Stimulated activated CD4-positive, alpha-beta T cell treated with anti-CD3 and anti-CD28 coated beads, TNF-alpha, amount 100 ng/mL, for 48 hours (primary cell): ENCODE results near the gene ZNF514.

Experiments used
- DNase-seq, 3 donors: peaks; one replicate each; pipeline ENCODE4 v3.0.0-alpha.2; 2020; ENCODE audit warnings: low read depth in 3 of 3

The ZNF514 gene

DNA sequence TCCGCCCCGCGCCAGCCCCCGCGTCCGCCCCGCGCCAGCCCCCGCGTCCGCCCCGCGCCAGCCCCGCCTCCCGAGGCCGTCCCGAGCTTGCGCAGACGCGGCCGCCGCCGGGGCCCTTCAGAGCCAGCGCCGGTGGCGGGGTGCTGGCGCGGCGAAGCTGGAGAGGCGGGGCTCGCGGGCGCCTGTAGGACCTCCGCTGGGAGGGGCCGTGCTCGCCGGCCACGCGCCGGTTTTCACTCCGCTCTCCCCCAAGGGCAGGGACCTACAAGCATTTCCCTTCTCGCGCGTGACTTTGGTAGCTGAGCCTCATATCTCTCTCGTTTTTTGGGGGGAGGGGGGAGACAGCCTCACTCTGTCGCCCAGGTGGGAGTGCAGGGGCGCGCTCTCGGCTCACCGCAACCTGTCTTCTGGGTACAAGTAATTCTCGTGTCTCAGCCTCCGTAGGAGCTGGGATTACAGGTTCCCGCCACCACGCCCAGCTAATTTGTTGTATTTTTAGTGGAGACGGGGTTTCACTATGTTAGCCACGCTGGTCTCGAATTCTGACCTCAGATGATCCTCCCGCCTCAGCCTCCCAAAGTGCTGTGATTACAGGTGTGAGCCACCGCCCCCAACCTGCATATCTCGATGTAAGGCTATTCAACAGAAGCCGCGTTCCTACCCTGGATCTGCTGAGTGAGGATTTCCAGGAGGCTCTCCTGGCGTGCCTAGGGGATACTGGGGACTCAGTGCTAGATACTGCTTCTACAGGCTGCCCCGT is at the start of gene ZNF514:
Gene ZNF514, minus strand, starts transcription at position 159 of the 760 bp plus-strand sequence. CDS start 6,595 bp downstream, outside the sequence.
- DNase-seq, result peak; percentile 47 to 63 (median 48)

DNA sequence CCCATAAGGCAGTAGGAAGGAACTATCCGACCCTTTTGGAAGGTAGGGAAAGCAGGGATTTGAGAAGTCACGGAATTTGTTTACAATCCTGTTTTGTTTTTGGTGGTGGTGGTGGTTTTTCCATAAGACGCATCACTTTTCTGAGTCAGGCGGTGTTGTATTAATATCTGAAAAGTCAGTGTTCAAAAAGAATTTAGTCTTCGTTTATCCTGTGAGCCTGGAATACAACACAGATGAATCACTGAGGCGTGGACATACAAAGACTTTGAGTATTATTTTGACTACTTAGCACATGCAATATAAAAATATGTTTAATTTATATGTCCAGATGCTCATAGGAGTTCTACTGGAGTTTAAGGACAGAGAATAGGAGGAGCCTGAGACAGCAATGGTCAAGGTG is 48.5 kb upstream of the ZNF514 start:
- no peak for DNase-seq

DNA sequence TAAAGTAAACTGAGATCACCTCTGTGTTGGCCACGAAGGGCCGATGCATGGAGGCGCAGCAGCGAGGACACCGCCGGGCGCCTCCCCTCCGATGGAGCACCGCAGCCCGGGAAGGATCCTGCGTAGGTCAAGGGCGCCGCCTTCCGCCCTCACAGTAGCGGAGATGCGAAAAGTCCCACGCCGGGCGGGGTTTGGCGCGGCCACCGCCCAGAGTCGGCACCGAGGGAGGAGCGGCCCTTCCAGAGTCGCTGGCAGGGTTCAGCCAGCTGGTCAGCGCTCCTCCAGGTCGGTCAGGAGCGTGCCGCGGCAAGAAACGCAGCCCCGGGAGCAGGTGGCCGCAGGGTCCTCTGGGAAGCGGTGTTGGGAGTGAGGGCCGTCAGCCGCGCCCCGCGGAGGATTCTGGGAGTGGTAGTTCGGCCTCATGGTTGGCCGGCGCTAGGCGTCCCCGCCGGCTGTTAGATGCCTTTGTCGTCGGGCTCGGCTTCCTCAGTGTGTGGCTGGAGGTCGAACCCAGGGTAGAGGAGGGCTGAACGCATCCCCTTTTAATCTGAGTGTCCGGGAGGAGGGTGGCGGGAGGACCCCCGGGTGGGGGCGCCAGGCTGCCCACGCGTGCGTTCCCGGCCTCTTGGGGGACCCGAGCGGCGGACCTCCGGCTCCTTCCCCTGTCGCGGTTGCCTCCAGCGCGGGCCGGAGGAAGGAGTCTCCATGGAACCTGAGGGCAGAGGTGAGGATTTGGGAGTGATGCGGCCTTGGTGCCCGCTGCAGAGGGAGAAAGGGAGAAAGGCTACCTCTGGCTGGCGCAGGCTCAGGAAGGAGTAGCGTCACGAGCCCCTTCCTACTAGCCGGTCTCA is 47.7 kb upstream of the ZNF514 start, which contains the start of gene ZNF892:
Gene ZNF892, plus strand, starts transcription at position 411 of the 851 bp plus-strand sequence. Its CDS starts 295 bp downstream, at position 706.
- peak; percentile 56 to 82 (median 68) for DNase-seq

DNA sequence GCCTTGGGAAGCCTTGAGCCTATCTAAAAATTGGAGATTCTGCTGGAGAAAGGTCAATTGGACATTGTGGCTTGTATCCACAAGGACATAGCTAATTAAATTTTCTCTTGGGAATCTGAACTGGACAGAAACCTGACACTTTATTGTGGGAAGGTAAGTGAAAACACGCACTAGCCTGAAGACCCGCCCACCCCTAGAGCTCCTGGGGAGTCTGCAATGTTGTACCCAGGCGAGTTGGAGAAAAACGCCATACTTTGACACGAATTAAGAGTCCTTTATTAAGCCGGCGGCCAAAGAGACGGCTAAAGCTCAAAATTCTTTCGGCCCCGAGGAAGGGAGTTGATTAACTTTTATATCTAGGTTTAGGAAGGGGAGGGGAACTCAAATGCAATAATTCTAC is 46.4 kb upstream of the ZNF514 start:
- no peak for DNase-seq

DNA sequence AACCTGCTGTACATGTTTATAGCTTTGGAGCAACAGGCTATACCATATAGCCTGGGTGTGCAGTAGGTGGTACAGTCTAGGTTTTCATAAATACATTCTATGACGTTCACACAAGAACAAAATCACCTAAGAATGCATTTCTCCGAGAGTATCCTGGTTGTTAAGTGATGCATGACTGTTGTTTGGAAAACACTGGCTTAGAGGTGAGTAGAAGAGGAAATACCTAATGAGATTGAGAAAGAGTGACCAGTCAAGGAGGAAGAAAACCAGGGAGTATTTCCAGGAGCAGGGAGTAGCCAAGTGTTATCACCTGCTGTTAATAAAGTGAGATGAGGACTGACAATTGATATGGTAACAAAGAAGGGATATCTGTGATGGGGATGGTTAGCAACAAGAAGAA is 44.7 kb upstream of the ZNF514 start:
- no peak for DNase-seq

DNA sequence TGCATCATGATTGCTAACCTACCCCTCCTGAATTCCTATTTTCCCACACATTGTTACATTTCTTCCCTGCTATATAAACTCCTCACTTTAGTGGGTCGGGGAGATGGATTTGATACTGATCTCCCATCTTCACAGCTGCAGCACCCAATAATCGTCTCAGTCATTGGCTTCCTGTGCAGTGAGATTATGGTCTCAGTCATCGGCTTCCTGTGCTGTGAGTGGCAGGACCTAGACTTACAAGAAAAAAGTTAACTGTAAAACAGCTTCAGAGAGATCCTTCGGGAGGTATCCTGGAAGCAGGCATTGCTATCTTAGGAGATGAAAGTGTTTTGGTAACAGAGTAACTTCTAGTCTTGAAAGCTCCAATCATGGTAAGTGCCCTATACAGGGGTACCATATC is 44.3 kb upstream of the ZNF514 start:
- no peak for DNase-seq

DNA sequence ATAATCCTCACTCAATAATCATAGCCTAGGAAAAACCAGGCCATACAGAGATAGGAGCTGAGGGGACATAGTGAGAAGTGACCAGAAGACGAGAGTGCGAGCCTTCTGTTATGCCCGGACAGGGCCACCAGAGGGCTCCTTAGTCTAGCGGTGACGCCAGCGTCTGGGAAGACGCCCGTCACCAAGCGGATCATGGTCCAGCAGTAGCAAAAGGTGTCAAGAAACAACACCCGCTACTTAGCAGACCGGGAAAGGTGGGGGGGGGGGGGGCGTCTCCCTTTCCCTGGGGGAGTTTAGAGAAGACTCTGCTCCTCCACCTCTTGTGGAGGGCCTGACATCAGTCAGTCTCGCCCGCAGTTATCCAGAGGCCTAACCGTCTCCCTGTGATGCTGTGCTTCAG is 33.3 kb upstream of the ZNF514 start:
- DNase-seq, result peak; percentile 17 to 38 (median 29)

DNA sequence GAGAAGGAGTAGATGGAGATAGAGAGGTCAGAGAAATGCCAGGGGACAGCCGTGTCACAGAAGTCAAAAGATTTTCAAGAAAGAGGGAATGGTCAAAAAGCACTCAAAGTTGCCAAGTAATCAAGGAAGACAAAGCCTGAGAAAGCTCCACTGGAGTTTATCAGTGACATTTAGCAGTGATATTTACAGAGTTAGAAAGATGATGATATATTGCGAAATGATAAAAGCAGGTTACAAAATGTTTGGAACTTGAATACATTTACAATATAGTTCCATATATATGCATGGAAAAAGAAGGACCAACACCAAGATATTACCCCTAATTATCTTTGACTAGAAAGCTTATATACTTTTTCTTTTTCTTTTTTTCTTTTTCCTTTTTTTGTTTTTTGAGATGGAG is 26.3 kb upstream of the ZNF514 start:
- no peak for DNase-seq

DNA sequence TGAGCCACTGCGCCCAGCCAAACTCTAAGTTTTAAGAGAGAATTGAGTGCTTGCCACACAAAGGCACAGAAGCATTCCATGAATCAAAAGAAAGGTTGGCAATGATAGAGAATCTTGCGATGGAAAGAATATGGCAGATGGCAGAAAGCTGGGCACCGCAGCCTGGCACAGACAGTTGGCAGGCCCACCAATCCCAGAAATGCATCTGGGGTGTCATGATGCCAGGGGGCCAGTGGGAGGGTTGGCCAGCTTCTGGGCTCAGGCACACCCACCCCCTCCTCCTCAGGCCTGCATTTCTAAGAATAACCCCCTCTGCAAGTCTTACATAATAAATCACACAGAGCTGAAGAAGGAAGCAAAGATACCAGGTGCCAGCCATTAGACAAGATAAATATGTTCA is 25.5 kb upstream of the ZNF514 start:
- no peak for DNase-seq

DNA sequence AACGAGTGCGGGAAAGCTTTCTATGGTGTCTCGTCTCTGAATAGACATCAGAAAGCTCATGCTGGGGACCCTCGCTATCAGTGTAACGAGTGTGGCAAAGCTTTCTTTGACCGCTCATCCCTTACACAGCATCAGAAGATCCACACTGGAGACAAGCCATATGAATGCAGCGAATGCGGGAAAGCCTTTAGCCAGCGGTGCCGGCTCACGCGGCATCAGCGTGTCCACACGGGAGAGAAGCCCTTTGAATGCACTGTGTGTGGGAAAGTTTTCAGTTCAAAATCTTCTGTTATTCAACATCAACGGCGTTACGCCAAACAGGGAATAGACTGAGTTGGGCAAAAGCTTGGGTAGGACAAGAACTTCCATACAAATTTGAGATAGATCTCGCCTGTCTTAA is 22.1 kb upstream of the ZNF514 start:
- DNase-seq, result no peak

DNA sequence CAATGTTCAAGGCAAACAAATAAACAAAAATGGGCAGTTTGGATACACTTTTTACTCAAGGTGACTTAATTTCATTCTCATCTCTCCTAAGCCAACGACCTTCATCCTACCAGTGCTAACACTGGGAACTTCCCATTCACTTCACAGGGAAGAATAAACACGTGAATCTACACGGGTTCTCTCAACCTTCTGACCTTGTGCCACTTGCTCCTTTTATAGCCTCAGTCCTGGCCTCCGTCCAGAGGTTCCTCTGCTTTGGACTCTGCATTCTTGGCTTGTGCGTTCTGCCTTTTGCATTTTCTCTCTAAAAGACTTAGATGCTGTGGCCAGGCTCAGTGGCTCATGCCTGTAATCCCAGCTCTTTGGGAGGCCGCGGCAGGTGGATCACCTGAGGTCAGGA is 19.8 kb upstream of the ZNF514 start:
- DNase-seq, result no peak

DNA sequence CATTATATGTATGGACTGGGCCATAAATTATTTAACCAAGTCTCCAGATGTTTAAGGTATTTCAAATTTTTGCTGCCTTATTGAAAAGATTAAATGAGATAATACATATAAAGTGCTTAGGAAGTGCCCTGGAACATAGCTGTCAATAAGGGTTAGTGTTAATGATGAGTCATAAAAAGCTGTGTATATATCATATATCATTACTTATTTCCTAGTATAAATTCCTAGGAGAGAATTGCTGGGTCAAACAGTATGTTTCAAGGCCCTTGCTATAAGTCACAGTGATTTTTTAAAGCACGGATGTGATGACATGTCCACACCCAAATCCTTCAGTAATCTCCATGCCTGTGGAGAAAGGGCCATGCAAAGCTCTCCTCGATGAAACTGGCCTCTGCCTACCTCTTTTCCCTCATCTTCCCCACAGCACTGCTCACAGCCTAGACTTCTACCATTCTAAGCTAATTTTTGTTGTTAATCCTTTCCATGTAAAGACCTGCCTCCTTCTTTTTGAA is 14.4 kb upstream of the ZNF514 start:
- no peak for DNase-seq

DNA sequence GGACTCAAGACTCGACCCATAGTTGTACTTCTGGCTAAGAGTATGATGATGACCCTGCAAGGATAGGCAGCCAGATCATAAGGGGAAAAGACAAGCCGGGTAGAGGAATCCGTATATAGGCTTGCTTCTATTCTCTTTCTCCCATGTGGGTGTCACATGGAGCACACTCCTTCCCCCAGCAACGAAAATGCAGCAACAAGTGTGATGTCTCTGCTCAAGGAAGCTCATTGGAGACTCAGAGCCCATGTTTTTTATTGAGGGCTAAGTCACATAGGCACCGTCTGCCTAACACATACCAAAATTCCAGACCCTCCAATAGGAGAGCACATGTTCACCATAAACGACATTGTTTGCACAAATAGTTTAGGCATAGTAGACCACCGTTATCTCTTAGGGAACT is 12.3 kb upstream of the ZNF514 start:
- no peak for DNase-seq

DNA sequence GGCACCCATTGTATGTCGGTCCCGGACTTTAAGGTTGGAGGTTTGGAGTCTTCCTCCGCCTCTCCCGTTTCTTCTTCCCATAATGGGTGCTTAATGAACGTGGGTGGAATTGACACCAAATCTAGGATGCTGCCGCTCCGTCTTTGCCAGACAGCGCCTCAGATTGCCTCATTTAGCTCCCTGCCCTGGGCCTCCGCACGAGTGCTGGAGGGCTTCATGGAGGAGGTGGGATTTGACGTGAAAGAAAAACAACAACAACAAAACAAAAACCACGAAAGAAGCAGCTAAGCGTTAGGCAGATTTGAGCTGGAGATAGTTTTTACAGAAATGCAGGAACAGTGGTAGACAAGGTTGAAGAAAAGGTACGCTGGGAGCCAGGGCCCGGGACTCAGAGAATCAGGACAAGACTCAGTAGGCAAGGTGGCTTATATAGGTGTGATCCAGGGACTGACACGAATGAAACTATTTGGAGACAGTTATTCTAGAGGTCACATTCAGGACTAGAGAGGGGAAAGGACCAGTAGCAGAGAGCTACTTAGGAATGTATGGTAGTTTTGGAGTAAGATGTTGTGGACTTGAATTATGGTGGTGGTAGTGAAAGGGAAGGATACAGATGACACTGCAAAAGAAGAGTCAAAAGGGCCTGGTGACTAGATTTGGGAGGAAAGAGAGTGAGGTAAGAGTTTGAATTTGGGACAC is 6.6 kb upstream of the ZNF514 start:
- no peak for DNase-seq

DNA sequence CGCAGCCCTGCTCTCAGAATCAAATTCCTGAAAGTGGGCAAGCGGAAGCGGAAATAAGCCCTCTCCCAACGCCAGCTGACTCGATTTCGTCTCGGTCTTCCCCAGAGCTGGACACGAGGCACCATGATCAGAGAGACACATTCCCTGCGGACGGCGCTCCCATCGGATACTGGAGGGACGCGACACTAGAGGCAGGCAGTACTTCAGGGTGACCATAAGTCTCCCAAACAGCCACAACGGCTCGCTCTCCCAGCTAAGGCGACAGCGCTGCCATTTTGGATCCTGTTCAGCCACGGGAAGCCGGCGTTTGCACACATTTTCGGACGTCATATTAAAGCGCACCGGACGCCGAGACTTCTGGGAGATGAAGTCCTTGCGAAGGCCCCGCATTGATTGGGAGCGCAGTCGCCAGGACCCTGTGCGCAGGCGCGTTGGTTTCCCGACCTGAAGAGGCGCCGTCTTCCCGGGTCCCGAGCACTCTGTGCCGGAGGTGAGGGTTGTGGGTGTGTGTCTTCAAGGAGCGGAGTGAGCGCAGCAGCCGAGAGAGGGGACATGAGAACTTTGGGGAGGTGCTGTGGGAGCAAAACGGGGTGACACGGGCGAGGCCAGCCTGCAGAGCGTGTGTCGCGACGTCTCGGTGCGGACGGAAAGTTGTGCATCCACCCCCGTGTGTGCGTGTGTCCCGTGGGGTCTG is 5.9 kb upstream of the ZNF514 start, which contains the start of gene ZNF2:
Gene ZNF2, plus strand, starts transcription at position 439 of the 694 bp plus-strand sequence. CDS start 10,418 bp downstream, outside the sequence.
- peak; percentile 92 to 96 (median 94) for DNase-seq

DNA sequence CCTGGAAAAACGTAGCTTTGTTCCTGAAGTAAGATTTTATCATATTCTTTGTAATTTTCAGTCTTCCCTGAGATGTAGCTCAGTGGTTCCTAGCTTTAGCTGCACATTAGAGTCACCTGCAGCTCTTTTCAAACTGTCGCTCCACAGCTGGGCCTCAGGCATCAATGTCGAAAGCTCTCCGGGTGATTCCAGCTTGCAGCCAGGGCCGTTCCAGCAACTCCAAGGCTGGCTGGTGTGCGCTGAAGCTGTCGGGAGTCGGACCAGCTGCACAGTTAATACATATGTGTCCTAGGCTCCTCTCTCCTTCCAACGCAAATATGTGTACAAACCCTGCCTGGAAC is 5.4 kb upstream of the ZNF514 start:
- no peak for DNase-seq

DNA sequence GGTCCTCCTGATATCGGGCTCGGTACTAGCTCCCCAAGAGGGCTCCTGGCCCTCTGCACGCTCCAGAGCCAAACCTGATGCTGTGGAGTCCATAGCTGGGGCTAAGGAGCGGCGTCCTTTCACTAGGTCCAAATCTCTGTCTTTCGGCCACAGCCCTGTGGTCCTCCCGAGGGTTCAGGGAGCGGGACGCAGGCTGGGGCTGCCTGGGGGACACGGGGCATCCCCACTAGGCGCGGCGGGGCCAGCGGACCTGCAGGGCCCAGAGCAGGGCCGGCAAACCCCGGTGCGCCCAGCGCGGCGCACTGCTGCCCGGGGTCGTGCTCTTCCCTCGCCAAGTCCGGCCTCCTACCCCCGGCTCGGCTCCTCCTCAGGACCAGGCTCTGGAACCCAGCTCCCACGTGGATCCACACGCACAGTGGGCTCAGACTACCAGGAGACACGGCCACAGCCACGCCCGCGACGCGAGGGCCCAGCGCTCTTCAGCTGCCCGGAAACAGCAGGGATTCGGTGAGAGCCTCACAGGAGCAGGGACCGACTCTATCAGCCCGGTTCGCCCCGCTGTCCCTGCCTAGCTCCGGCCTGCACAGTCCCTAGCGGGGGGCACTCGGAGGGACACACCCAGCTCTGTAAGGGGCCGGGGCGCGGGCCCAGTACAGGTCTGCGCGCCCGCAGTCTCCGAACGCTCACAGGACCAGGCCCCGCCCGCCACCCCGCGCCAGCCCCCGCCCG is 593 bp downstream of the ZNF514 start:
- DNase-seq, result no peak

DNA sequence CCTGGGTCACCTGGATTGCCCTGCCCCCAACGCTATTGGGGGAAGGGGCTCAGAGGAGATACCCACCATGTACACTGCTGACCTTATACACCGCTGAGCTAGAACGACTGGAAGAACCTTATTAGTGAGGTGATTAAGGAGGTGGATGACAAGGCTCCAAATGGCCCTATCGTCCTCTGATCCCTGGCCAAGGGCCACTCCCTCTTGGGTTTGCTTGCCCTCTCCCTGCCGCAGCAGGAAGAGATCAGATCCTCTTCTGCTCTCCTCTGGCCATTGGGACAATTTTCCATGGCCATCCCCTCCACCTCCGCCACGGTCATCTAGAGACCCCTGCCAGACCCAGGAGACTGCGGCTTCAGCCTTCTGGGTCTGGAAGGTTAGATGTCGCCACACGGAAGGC is 1.2 kb downstream of the ZNF514 start:
- no peak for DNase-seq

DNA sequence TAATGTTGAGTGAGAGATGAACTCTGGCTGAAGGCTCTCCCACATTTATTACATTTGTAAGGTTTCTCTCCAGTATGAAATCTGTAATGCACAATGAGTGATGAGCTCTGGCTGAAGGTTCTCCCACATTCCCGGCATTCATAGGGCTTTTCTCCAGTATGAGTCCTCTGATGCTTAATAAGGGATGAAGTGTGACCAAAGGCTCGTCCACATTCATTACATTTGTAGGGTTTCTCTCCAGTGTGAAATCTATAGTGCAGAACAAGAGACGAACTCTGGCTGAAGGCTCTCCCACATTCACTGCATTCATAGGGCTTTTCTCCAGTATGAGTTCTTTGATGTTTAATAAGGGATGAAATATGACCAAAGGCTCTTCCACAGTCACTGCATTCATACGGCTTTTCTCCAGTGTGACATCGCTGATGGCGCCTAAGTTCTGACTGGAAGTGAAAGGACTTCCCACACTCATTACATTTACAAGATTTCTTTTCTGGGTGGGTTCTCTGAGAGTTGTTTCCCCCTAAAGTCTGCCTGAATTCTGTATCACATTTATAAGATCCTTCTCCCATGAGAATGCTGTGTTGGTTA is 10.2 kb downstream of the ZNF514 start:
- DNase-seq, result no peak

DNA sequence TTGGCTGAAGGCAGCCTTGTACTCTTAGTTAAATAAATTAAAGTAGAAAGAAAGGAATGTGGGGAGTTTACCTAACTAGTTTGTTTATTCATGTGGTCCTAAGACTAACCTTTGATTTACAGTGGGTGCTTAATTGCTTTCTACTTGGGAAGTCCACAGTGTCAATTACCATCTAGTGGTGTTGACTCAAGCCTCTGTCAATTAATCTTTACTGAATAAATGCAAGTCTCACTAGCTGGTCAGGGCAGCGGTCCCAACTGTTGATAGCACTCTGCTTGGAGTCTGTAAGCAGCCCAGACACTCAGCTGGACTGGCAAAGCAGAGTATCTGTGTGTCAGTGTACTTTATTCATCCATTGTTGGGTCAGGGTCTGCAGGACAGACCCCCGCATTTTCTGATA is 15.8 kb downstream of the ZNF514 start:
- DNase-seq, result no peak
